GM19240 (cell line): Measurements from ENCODE around the gene POC1A.

Experiments used
- DNase-seq: peaks from one replicate; pipeline ENCODE4 v3.0.0; 2011; ENCODE audit warnings: low spot score; ENCODE audit not compliant: insufficient read length

The POC1A gene

DNA sequence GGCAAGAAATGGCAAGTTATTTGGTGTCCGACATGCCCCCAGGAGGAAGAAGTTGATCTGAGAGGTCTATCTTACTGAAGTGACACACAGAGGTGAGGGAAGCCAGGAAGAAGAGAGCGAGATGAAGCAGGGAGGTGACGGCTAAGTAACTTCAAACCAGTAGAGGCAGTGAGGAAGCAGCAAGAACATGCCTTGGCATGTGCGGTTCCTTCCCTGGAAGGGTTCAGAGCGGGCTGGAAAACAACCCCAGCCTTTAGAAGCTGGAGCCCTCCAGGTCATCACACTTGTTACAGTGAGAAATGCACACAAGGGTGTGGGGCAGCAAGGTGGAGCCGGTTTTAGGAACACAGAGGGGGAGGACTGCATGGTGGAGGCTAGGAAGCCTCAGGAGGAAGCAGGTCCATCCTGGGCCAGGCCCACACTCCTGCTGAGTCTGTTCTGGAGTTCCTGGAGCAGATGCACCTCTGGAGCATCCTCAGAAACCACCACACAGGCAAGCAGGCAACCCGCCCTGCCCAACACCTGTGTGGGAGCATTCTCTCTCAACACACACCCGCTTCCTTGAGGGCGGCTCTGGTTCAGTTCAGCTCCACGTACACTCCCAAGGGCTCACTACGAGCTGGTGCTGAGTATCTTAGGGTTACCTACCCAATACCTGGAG, 47.1 kb downstream of the POC1A start:
- no peak for DNase-seq

DNA sequence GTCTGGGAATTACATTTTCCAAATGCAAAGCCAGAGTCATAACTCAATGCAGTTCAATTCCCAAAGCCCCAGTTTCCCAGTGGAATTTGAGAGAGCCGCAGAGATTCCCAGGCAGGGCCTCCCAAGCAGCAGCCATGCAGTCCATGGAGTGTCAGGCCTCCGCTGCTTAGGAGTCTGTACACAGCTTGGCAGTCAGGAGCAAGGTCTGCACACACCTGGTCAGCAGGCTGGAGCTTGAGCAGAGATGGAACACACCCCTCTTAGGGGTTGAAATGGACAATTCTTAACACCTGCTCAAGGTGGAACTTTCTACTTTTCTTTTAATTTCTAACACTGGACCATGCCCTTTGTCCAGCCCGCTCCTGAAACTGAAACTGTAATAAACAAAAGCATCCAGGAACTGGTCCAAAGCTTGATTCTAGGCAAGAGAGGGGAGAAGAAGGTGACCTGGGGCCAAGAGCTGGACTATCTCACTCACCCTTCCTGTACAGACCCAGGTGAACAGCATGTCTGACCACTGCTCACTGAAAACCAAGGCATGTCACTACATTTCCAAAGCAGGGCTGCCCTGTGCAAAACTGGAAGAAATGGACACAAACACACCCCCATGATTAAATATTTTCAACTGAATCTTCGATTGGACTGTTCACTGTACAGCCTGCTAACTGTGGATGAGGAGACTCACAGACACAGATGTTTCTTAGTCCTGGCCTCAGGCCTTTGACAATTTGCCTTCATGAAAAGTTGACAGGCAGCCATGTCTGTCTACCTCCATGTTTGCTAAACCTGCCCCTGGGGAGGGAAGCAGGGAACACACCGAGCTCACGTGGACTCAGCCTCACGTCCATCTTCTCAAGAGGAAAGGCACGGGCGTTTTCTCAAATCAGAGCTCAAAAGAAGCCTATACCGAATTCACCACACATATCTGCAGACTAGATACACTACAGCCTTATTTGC, 49.3 kb downstream of the POC1A start:
- no peak for DNase-seq

DNA sequence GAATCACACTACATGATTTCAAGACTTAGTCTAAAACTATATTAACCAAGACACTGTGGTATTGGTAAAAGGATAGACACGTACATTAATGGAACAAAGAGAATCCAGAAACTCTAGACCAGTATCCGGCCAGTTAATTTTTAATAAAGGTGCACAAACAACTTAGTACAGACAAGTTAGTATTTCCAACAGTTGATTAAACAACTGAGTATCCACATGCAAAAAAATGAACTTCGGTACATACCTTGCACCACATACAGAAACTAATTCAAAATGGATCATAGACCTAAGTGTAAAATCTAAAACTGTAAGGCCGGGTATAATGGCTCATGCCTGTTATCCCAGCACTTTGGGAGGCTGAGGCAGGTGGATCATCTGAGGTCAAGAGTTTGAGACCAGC, 51.3 kb downstream of the POC1A start:
- no peak for DNase-seq

DNA sequence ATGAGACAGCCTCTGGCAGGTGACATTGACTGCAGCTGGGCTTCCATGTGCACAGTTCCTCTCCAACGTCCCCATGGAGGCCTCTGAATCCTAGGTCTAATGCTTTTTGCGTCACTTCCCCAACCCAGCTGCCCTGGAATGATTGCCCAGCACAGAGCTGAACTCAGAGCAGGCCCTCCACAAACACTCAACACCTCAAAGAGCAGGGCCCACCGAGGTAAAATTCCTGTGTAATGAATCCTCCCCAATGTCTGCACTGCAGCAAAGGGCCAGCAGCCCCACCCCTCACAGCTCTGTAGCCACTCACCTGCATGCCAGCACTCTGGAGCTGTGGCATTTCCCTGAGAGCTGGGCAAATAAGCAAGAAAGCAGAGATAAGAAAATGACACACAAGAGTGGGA, 55.2 kb downstream of the POC1A start:
- DNase-seq: no peak

DNA sequence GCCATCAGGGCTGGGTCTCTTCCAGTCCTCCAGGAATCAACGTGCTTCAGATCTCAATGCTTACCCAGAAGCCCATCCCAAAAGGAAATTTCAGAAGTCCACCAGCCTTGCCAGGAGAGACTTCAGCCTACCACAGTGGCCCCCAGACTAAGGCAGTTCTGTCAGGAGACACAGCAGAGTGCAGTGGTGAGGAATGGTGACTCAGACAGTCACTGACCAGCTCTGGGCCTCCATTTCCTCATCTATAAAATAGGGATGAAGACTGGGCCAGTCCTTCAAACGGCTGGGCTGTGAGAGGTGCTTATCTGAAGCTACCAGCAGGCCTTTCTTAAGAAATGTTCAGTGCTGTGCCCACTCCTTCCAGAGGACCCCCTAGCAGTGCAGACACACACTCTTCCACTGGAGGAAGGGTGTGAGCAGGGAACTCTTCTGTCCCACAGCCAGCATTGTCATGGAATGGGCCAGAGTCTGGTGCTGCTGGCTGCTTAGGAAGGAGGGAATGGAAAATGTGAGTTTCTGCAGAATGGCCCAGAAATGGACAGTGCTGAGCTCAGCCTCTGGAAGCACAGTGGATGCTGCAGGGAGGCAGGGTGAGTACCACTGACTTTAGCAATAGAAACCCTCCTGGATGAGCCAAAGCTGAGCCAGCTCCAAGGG, 56.2 kb downstream of the POC1A start:
- DNase-seq: no peak

DNA sequence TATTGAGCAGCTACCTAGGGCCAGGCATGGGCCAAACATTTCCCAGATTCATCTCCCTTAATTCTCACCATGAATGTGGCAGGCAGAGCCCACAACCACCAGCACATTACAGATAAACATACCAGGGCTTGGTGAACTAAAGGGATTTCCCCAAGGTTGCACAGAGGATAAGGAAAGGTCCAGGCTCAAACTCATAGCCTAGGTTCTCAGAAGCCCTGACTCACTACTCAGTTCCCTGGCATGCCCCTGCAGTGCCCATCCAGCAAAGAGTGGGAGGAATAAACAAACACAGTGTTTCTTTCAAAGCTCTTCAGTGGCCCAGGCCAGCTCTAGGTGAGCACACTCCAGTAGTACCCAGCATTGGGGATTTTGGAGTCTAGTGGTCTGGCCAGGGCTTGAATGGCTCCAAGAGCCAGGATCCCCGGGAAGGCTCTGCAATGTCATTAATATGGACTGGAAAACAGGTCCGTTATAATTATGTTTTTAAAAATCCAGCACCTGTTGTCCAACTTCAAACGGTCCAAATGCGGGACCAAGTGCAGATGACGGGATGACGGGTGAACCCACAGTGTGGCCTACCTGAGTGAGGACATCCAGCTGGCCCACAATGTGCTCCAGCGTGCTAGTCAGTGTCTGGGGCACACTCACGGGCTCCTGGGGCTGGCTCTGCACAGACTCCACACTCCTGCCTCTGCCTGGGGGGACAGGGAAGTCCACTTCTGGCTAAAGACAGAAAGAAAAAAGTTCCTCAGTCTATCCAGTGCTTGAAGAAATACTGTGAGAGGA, 58.0 kb downstream of the POC1A start:
- DNase-seq: no peak

DNA sequence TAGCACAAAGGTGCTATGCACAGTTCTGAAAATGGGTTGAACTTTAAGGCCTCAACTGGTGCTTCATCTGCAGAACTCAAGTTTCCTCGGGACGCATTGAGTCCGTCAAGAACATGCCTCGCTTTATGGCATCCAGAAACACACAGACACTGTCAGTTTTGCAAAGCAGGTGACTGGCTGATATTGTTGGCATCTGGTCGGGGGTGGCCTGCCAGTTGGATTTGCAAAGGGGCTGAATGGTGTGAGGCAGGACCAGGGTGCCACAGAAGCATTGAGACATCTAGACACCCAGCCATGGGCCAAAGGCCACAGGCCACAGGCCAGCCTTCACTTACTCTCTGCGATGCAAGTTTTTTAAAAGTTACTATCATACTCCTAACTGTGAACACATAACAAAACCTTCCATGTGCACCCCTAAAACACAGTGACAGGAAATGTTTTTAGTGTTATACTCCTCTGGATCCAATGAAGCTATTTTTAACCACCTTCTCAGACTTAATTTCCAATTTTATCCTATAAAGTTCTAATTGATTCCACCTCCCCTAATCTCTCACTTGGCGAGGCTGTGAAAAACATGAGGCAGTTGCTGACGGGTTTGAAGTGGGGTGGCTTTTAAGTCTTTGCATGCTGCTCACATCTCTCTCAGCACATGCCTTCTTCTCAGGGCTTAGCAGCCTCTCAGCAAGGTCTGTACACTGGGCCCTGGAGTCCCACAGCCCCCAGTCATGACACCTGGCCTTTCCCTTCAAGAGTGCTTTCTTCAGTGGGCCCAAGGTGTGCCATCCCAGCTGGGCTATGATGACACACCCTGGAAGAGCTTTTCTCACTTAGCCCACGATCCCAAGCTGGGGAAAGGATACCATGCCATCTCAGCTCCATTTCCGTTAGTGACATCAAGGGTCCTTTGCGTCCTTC, 59.4 kb downstream of the POC1A start:
- no peak for DNase-seq

DNA sequence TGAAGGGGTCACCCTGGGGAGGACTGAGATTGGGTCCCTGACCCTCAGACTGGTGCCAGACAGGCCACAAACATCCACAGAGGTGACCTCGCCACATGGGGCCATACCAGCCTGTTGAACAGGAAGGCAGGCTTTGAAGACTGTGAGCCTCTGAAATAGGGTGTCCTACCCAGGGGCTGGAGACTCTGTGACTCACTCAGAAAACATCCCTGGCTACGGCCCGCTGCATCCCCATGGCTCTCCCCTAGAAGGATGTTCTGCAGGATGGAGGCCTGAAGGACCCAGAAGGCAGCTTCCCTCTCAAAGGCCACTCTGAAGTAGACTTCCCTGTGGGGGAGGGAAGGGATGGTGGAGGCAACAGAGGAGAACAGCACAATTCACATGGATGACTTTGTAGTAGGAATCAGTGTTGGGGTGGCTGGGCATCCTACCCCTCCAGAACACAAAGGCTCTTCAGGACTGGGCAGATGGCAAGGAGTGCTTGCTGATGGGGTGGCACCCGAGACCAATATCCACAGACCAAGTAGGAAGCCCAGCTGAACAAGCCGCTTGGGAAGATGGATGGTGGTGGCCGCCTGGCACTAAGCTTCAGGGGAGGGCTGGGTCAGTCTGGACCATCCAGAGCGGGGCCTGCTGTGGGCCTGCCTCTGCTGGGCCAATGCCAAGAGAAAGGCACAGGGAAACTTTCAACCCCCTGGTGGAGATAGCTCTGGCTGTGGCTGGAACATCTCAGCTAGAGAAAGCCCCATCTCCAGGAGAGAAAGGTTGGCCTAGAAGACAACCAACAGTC, 60.3 kb downstream of the POC1A start:
- DNase-seq: no peak

DNA sequence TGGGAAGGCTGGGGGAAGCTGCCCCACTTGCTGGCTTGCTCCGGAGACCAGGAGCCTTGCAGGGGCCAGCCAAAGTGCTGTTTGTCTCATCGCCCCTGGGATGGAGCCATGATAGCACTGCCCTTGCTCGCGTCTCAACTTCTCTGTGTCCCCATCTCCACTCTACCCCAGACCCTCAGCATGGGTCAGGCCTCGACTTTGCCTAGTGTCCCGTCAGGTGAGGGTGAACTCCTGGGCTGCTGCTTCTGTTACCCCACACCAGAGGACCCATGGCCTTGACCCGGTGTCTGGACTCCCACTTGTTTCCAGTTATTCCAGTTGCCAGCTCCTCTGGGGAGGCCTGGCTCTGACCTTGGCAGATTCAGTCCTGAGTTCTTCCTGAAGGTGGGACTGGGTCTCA, 61.3 kb downstream of the POC1A start:
- no peak for DNase-seq

DNA sequence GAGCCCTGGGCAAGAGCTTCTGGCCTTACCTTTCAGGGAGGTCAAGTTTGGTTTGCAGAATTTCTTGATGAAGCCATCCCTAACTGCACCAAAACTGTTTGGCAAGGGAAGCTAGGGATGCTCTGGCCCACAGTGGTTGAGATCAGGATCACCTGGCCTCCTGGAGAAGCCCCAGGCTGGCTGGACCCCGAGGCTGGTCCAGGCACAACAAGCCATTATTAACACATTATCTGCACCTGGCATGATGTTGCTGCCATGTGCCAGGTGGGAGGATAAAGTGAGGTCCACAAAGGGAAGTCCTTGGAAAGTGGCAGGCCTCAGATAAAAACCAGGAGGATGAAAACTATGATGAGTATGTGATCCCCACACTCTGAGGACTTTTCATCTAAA, 62.0 kb downstream of the POC1A start:
- DNase-seq: no peak

DNA sequence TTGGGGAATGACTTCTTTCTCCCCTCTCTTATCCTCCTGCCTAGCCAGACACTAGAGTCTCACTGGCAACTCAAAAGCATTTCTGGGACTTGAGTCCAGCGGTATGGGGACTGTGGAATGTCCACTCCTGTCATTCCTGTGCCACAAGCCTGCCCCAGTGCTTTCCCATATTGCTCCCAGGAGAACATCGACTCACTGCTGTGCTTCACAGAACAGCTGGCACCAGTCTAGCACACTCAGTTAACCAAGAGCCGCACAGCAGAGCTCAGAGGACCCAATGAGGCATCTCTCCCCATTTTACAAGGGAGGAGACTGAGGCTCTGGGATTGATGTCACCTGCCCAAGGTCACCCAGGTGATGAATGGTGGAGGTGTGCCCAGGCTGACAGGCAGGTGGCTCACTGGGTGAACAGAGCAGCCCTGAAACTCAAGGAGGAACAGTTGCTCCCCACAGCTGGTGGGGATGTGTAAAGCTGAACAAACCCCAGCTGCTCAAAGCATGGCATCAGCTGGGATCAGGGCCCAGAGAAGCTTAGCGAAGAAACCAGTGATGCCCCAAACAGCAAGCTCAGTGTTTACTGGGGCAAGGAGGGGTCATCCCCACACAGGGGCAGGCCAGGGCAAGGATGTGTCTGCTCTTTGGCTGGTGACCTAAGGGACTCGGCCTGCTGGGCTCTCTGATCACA, 62.5 kb downstream of the POC1A start:
- no peak for DNase-seq

DNA sequence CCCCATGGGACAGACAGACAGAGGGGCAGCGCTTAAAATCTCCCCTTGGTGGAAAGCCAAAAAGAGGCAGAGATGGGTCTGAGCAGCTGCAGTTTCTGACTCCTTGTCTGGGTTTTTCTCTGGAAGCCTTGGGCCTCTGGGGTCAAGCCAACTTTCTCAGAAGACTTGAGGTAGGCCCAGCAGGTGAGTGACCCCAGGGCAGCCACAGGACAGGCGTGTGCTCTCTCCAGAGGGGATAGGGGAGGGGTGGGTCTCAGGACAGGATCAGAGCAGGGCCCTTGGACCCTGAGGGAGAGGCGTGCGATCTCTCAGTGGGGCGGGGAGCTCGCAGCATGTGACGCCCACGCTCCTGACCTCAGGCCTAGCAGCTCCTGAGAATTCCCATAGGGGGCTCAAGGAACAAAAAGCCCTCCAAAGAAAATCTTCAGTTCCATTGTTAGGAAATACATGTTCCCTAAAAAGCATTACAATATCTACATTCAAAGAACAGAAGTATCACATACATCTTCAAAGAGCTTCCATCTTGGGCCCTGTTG, 63.2 kb downstream of the POC1A start:
- no peak for DNase-seq

DNA sequence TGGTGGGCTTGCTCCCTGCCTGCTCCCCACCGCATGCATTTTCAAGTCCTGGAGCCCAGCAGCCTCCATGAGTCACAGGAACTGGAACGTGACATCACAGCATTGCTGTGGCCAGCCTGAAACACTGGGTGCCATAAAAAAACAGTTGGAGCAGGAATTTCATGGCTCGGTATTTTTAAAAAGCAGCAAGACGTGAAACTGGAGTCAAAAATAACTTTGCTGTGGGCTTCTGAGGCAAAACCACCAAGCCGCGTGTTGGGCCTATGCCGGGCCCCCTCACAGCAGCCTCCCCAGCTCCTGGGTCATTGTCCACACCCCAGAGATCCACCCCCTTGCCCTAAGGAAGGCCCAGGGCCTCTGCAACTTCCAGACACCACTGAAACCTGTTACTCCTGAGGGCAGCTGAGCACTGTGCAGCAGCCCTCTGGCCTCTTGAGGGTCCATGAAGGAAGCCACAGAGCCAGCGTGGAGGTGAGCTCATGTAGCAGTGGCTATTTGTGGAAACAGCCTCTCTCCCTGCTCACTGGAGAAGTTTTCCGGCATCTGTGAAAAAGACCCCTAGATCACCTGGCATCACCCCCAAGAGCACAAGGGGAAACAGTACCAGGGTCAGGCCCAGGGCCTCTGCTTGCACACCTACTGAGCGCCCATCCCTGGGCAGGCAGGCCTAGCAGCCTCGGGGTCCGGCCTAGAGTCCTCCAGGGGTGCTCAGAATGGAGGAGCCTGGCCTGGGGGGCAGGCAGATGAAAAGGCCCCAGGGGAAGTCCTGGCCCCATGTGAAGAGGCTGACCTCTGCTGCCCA, 63.9 kb downstream of the POC1A start:
- DNase-seq: no peak

DNA sequence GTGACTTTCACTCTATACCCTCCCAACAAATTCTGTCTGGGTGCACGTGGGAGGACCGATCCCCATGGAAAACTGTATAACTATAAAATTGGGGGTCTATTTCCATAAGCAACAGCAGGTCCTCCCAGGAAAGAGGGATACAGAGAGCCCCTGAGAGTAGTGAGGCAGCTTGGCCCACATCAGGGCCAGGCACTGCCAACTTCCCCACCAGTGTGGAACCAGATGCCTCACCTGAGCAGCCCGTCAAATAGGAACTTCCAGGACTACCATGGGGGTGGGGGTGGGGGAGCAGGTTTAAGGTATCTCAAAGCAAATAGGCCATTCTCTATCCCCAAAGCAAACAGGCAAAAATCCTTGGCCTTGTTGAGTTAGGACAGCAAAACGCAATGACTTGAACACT, 64.5 kb downstream of the POC1A start:
- no peak for DNase-seq

DNA sequence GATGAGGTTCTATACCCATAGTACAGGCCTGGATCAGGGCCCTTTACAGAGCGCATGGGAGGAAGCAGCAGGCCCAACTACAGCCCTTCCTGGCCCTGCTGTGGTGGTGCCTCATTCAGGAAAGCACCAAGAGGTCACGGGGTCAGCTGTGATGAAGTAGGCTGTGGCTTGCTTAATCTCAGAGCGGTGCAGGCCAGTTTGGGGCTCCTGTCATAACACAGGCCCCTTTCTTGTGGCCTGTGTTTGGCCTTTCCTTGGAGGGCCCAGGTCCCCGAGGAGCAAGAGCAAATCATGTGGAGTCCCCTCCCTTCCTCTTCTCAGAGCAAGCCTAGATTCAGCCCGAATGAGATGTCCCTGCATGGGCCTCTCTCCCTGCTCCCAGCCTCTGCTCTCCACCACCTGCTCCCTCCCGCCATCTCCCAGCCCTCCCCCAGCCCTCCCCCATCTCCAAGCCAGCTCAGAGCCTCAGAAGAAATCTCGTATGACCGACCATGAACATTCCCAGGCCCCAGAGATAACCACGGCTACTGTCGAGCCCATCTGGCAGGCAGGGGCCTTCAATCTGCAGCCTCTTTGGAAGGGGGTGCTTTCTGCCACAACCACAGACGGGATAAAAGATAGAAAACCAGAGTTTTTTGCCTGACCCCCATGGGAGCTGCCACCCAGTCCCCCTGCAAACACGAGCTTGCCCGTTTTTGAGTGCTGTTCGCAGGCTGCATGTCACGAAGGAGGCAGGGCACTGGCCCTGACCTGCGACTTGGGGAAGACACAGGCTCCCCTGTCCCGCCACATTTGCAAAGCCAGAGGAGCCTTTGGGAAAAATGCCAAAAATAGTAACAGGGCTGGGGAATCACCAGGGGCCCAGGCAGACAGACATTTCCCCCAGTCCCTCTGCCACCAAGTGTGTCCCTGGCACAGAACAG, 65.5 kb downstream of the POC1A start:
- no peak for DNase-seq

DNA sequence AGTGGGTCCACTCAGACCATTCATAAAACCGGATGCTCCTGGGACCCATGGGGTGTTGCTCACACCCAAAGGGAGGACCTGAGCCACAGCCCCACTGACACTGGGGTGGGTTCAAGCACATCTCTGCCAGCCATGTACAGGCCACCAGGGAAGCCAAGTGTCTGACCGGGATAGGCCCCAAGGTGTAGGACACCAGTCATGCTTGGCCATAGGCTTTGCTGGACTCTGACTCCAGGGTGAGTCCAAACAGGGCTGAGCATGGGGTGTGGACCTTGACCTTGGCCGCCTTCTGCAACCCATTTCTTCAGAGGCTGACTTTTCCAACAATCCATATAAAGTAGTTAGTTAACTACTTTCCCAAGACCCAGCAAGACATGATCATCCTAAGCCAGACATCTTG, 66.5 kb downstream of the POC1A start:
- DNase-seq: no peak
